Measurements from ENCODE around the gene AMPD3.

DNA sequence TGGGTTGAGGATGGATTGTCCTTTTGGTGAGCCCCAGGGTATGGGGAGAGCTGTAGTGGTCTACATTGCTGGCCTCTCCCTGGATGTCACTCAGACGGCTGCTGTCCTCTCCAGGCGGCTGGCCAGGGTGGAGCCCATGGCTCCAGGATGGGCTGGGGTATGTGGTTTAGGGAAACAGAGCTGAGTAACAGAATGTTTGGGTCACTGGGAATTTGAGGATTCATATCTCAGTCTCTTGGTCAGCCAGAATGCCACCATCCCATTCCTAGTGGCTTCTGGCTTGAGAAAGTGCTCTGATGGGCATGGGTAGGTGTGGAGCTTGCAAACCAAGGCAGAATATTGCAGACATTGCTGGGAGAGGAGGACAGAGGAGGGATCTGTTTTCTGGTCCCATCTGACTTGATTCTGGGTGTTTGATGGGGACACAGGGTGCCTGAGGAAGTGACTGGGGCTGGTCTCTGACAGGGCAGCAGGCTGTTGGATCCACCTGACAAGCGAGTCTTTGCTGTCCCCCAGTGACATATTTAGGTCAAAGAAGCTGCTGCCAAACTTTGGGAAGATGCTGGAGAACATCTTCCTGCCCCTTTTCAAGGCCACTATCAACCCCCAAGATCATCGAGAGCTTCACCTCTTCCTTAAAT, 41.4 kb downstream of the AMPD3 start:
- TF ChIP-seq, protein P1, sequence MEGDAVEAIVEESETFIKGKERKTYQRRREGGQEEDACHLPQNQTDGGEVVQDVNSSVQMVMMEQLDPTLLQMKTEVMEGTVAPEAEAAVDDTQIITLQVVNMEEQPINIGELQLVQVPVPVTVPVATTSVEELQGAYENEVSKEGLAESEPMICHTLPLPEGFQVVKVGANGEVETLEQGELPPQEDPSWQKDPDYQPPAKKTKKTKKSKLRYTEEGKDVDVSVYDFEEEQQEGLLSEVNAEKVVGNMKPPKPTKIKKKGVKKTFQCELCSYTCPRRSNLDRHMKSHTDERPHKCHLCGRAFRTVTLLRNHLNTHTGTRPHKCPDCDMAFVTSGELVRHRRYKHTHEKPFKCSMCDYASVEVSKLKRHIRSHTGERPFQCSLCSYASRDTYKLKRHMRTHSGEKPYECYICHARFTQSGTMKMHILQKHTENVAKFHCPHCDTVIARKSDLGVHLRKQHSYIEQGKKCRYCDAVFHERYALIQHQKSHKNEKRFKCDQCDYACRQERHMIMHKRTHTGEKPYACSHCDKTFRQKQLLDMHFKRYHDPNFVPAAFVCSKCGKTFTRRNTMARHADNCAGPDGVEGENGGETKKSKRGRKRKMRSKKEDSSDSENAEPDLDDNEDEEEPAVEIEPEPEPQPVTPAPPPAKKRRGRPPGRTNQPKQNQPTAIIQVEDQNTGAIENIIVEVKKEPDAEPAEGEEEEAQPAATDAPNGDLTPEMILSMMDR (IDR thresholded peaks at IDR 0.05), result no peak
- TF ChIP-seq POLR2AphosphoS5 (IDR thresholded peaks at IDR 0.05) (no peak), POLR2A (IDR thresholded peaks at IDR 0.05) (no peak)
